ENCODE results near the gene PPP1CA. TPM values are rescaled to one million over a fixed set of nuclear protein-coding genes. Genes with fewer than 3 reads are reported as not detected.

PPP1CA gene
- total and polyA plus RNA-seq, 7 donors = 59.5 to 357 (median 87.0) TPM

- Histone ChIP-seq H3K4me3 (no peak overlapping the region), H3K27me3 (no peaks in the 10 kb centered on the region), H3K36me3 (peaks cover 23 to 63% (median 30%) of the 10 kb centered on the region in 4 donors), H3K27ac (no peak overlapping the region), H3K9me3 (no peaks in the 10 kb centered on the region), H3K4me1 (peaks cover 0 to 56% (median 36%) of the 10 kb centered on the region in 4 donors)
- 85 to 86% methylated on average over 6 of the region's 6 CpGs for WGBS, 2 donors
- no peak for DNase-seq
- intact Hi-C loops (cut with DNase I) = no loop called here
- TF ChIP-seq POLR2AphosphoS5 (IDR thresholded peaks at IDR 0.05) = no peak
- no peak for TF ChIP-seq POLR2A (IDR thresholded peaks at IDR 0.05)
- TF ChIP-seq EP300 (IDR thresholded peaks at IDR 0.05) = no peak
- no peak for TF ChIP-seq CTCF (IDR thresholded peaks at IDR 0.05)
Observed at GRCh38 chr11:67397536-67397935, 4.1 kb downstream of the PPP1CA start.

GRCh38 chr11:67396587-67397389 lies 4.9 kb downstream of the PPP1CA start:
- peak; percentile 67 for DNase-seq
- no peaks in the 10 kb centered on the region for H3K9me3 ChIP-seq
- intact Hi-C loops (cut with DNase I) = no loop called here
- H3K4me3 ChIP-seq = no peak overlapping the region
- WGBS, 2 donors = 34 to 53% methylated on average over 13 of the region's 13 CpGs
- H3K4me1 ChIP-seq = peaks cover 0 to 54% (median 34%) of the 10 kb centered on the region in 4 donors
- H3K27ac ChIP-seq = peak overlapping the region in 1 of 4 donors; percentile 1
- TF ChIP-seq POLR2AphosphoS5 (IDR thresholded peaks at IDR 0.05) (no peak), POLR2A (IDR thresholded peaks at IDR 0.05) (no peak), EP300 (IDR thresholded peaks at IDR 0.05) (no peak), CTCF (IDR thresholded peaks at IDR 0.05) (no peak)
- H3K27me3 ChIP-seq = no peaks in the 10 kb centered on the region
- H3K36me3 ChIP-seq = peaks cover 23 to 63% (median 30%) of the 10 kb centered on the region in 4 donors

GRCh38 chr11:67396259-67396581 lies 5.4 kb downstream of the PPP1CA start:
- H3K27ac ChIP-seq = no peak overlapping the region
- H3K27me3 ChIP-seq = no peaks in the 10 kb centered on the region
- no peak overlapping the region for H3K4me3 ChIP-seq
- H3K9me3 ChIP-seq = no peaks in the 10 kb centered on the region
- DNase-seq = no peak
- intact Hi-C loops (cut with DNase I) = no loop called here
- peaks cover 23 to 63% (median 30%) of the 10 kb centered on the region in 4 donors for H3K36me3 ChIP-seq
- H3K4me1 ChIP-seq = peaks cover 0 to 57% (median 35%) of the 10 kb centered on the region in 4 donors
- TF ChIP-seq CTCF (IDR thresholded peaks at IDR 0.05) = no peak
- TF ChIP-seq POLR2A (IDR thresholded peaks at IDR 0.05) = no peak
- TF ChIP-seq POLR2AphosphoS5 (IDR thresholded peaks at IDR 0.05) = no peak
- 92 to 95% methylated on average over 7 of the region's 7 CpGs for WGBS, 2 donors

GRCh38 chr11:67395555-67396258 lies 6.0 kb downstream of the PPP1CA start:
- intact Hi-C loops (cut with DNase I) = no loop called here
- H3K4me3 ChIP-seq = no peak overlapping the region
- peaks cover 23 to 63% (median 30%) of the 10 kb centered on the region in 4 donors for H3K36me3 ChIP-seq
- no peaks in the 10 kb centered on the region for H3K9me3 ChIP-seq
- 86 to 92% methylated on average over 19 of the region's 19 CpGs for WGBS, 2 donors
- DNase-seq = no peak
- H3K27me3 ChIP-seq = no peaks in the 10 kb centered on the region
- H3K4me1 ChIP-seq = peaks cover 0 to 60% (median 37%) of the 10 kb centered on the region in 4 donors
- TF ChIP-seq POLR2A (IDR thresholded peaks at IDR 0.05) = no peak
- TF ChIP-seq CTCF (IDR thresholded peaks at IDR 0.05) = no peak
- no peak for TF ChIP-seq POLR2AphosphoS5 (IDR thresholded peaks at IDR 0.05)
- TF ChIP-seq EP300 (IDR thresholded peaks at IDR 0.05) = no peak
- no peak overlapping the region for H3K27ac ChIP-seq

Measured in sigmoid colon (tissue), 7 donors.